Progenitor cell of endocrine pancreas (in vitro differentiated cells): ENCODE data around the gene SIM2. TPM values are rescaled to one million over a fixed set of nuclear protein-coding genes. Genes with fewer than 3 reads are reported as not detected.

ENCODE experiments used
- DNase-seq: peaks from one replicate; pipeline ENCODE4 v3.0.0; 2021; ENCODE audit warnings: low spot score; ENCODE audit not compliant: unreplicated experiment
- H3K27ac Mint-ChIP-seq: 2 replicates; pipeline ENCODE4 v1.8.0; 2021; ENCODE audit warnings: mild to moderate bottlenecking, moderate library complexity, mixed read lengths
- H3K27me3 Mint-ChIP-seq: 2 replicates; pipeline ENCODE4 v1.8.0; 2021; ENCODE audit warnings: mixed read lengths
- H3K36me3 Mint-ChIP-seq: 2 replicates; pipeline ENCODE4 v1.8.0; 2022; ENCODE audit warnings: mixed read lengths; ENCODE audit not compliant: insufficient read depth
- H3K4me1 Mint-ChIP-seq: 2 replicates; pipeline ENCODE4 v1.8.0; 2021; ENCODE audit warnings: low read depth, mixed read lengths
- H3K4me3 Mint-ChIP-seq: 2 replicates; pipeline ENCODE4 v1.8.0; 2021; ENCODE audit warnings: low read depth, mild to moderate bottlenecking, moderate library complexity, mixed read lengths
- H3K9me3 Mint-ChIP-seq: 2 replicates; pipeline ENCODE4 v1.8.0; 2021; ENCODE audit warnings: low read depth, mixed read lengths
- CTCF ChIP-seq: fragments of 200-600 bp; sonication (generic); IDR thresholded peaks from one replicate; pipeline ENCODE4 v1.5.0; 2021; ENCODE audit warnings: antibody characterized with exemption, mild to moderate bottlenecking; ENCODE audit not compliant: unreplicated experiment
- total RNA-seq: library from RNA; stranded (reverse); gene quantifications from 2 replicates; pipeline ENCODE4 v1.2.1, GENCODE V29; 2021

SIM2 gene
- total RNA-seq, 1 donor from 2014 or later: 0.38 TPM

DNA sequence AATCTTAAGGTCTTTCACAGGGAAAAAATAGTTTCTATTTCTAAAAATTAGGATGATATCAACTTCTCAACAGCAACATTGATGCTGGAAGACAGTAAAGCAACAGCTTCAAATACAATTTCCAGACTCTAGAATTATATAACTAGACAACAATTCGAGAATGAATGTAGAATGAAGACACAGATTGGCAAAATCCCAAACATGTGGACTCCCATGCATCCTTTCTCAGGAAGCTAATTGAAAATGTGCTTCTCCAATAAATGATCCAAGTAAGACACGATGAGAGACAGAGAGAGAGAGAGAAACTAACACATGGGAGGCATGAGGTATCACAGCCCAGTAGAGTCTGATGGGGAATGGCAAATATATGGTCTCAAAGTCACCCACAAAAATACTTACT is 21.5 kb upstream of the SIM2 start:
- TF ChIP-seq CTCF: no peak
- Mint-ChIP-seq H3K9me3 (peaks cover 11% of the 10 kb centered on the region), H3K4me1 (no peaks in the 10 kb centered on the region), H3K27me3 (peaks cover 38% of the 10 kb centered on the region), H3K27ac (no peak overlapping the region), H3K36me3 (peaks cover 3% of the 10 kb centered on the region), H3K4me3 (no peak overlapping the region)
- DNase-seq: no peak

DNA sequence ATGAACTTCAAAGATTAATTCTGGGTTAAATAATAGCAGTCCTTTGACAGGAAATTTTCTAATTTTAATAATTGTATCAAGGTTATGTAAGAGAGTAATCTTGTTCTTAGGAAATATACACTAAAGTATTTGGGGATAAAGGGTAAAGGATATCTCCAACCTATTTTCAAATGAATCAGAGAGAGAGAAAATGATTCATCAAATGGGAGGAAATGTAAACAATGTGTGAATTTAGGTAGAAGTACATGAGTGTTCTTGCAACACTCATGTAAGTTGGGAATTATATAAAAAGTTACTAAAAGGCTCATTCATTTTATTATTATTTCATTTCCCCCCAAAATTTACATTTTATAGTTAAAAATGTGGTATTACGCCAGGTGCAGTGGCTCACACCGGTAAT is 20.4 kb upstream of the SIM2 start:
- Mint-ChIP-seq H3K27ac (no peak overlapping the region), H3K4me3 (no peak overlapping the region), H3K27me3 (peaks cover 47% of the 10 kb centered on the region), H3K4me1 (no peaks in the 10 kb centered on the region), H3K36me3 (peaks cover 3% of the 10 kb centered on the region), H3K9me3 (peaks cover 11% of the 10 kb centered on the region)
- no peak for TF ChIP-seq CTCF
- no peak for DNase-seq

DNA sequence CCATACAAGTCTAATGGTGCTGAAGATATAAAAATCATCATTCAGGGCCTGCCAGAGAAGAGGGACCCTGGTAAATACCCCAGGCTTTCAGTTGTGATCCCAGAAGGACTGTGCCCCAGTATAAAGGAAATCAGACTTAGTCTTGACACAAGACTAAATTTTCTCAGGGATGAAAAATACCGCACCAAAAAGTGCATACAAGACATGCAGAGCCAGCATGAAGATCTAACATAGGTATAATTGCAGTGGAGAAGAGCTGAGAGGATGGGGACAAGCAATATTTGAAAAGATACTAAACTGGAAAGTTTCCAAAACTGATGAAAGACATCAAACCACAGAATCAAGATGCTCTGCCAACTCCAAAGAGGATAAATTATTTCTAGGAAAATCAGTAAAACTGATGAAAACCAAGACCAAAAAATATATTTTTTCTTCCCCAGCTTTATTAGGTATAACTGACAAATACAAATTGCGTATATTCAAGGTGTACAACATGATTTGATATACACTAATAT is 17.7 kb upstream of the SIM2 start:
- DNase-seq: no peak
- peaks cover 11% of the 10 kb centered on the region for H3K9me3 Mint-ChIP-seq
- no peak overlapping the region for H3K27ac Mint-ChIP-seq
- TF ChIP-seq CTCF: no peak
- H3K27me3 Mint-ChIP-seq: peaks cover 60% of the 10 kb centered on the region
- H3K4me3 Mint-ChIP-seq: no peak overlapping the region
- H3K4me1 Mint-ChIP-seq: no peaks in the 10 kb centered on the region
- H3K36me3 Mint-ChIP-seq: peaks cover 3% of the 10 kb centered on the region

DNA sequence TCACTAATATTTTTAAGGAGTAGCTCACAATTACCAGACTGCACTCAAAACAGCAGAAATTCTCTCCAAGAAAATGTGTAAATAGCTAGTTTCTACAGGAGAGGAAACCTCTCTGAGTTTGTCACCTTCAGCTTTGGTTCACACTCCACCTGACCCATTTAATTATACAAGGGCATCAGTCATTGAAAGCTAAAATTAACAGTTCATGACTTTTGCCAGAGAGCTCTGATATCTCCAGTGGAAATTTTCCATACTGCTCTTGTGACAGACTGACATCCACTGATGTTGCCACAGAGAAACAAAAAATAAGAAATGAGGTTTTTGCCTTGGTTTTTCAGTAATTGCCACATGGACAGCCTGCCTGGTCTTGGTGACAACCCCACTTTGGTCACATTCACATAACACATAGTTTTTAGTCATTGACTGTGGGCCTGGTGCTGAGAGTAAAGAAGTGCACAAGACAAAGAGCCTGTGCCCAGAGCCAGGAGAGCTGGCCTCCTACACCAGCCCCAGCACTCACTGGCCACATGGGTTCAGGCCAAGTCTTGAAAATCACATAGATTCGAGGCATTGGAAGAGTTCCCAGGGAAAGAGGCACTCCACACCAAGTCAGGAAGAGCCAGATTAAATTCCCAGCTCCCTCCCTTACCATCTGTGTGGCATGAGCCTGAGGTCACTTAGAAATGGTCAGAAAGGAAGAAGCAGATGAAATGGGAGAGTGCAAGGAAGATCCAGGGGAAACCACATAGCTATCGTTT is 13.8 kb upstream of the SIM2 start:
- H3K36me3 Mint-ChIP-seq: peaks cover 2% of the 10 kb centered on the region
- no peak overlapping the region for H3K27ac Mint-ChIP-seq
- no peaks in the 10 kb centered on the region for H3K4me1 Mint-ChIP-seq
- DNase-seq: no peak
- peaks cover 11% of the 10 kb centered on the region for H3K9me3 Mint-ChIP-seq
- no peak overlapping the region for H3K4me3 Mint-ChIP-seq
- peaks cover 78% of the 10 kb centered on the region for H3K27me3 Mint-ChIP-seq
- no peak for TF ChIP-seq CTCF

DNA sequence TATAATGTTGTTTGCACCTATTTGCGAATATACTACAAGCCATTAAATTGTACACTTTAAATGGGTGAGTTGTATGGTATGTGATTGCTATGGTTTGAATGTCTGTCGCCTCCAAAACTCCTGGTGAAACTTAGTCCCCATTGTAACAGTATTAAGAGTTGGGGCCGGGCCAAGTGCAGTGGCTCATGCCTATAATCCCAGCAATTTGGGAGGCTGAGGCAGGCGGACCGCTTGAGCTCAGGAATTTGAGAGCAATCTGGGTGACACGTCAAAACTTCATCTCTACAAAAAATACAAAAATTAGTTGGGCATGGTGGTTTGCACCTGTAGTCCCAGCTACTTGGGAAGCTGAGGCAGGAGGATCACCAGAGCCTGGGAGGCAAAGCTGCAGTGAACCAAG is 12.0 kb upstream of the SIM2 start:
- Mint-ChIP-seq H3K36me3 (no peaks in the 10 kb centered on the region), H3K4me3 (no peak overlapping the region), H3K9me3 (no peaks in the 10 kb centered on the region), H3K27ac (no peak overlapping the region), H3K4me1 (peaks cover 3% of the 10 kb centered on the region), H3K27me3 (peaks cover 86% of the 10 kb centered on the region)
- TF ChIP-seq CTCF: no peak
- DNase-seq: no peak
